ENCODE results near the gene EPHA10.

Gene EPHA10

GRCh38 chr1:37673920-37674319 lies 91.0 kb downstream of the EPHA10 start:
- DNase-seq (ENCODE audit: low read depth) = peak; percentile 25

GRCh38 chr1:37672136-37672870 lies 92.6 kb downstream of the EPHA10 start:
- no peak for DNase-seq (ENCODE audit: low read depth)

GRCh38 chr1:37671261-37671660 lies 93.7 kb downstream of the EPHA10 start:
- DNase-seq (ENCODE audit: low read depth) = no peak

GRCh38 chr1:37670133-37670532 lies 94.8 kb downstream of the EPHA10 start:
- DNase-seq (ENCODE audit: low read depth) = no peak

GRCh38 chr1:37667023-37667671 lies 97.8 kb downstream of the EPHA10 start:
- no peak for DNase-seq (ENCODE audit: low read depth)

- no peak for DNase-seq (ENCODE audit: low read depth)
Observed at GRCh38 chr1:37666241-37666867, 98.6 kb downstream of the EPHA10 start.
